ENCODE data around the gene OSBP2. TPM values are rescaled to one million over a fixed set of nuclear protein-coding genes. Genes with fewer than 3 reads are reported as not detected.
A peak's percentile ranks its signal among the peaks of the same experiment; 100 is the strongest.

The OSBP2 gene
- total and polyA plus RNA-seq, 2 of the 13 experiments (the other 11 are each of a cell fraction or from before 2014, with no cell fraction given), result 5.0 to 7.7 TPM

GRCh38 chr22:30763815-30764673, 69.4 kb downstream of the OSBP2 start (continued):
- TF ChIP-seq RAD21 (CRISPR knock-in tag; IDR thresholded peaks at IDR 0.05) (peak; percentile 81), STAT5B (CRISPR knock-in tag; IDR thresholded peaks at IDR 0.05) (no peak), SMC3 (IDR thresholded peaks at IDR 0.05; ENCODE audit: low read length) (peak; percentile 89), ZNF704 (CRISPR knock-in tag; IDR thresholded peaks at IDR 0.05; ENCODE audit: borderline replicate concordance) (no peak), CTCF (CRISPR knock-in tag; IDR thresholded peaks at IDR 0.05) (peak; percentile 82), DMTF1 (CRISPR knock-in tag; IDR thresholded peaks at IDR 0.05) (no peak), PHB2 (IDR thresholded peaks at IDR 0.05; ENCODE audit: partially characterized antibody) (no peak), RERE (CRISPR knock-in tag; IDR thresholded peaks at IDR 0.05; ENCODE audit: low read depth) (no peak), MAX (IDR thresholded peaks at IDR 0.05) (no peak), STAG1 (CRISPR knock-in tag; IDR thresholded peaks at IDR 0.05) (peak; percentile 94), MYC (CRISPR knock-in tag; IDR thresholded peaks at IDR 0.05; ENCODE audit: borderline replicate concordance) (no peak), ZNF549 (CRISPR knock-in tag; IDR thresholded peaks at IDR 0.05) (no peak), MBNL3 (CRISPR knock-in tag; conservative IDR thresholded peaks at IDR 0.05) (no peak), TOPORS (CRISPR knock-in tag; IDR thresholded peaks at IDR 0.05) (no peak), MXD1 (CRISPR knock-in tag; IDR thresholded peaks at IDR 0.05) (no peak), ARNT (IDR thresholded peaks at IDR 0.05) (no peak), ZNF263 (CRISPR knock-in tag; IDR thresholded peaks at IDR 0.05) (no peak), HNF4G (IDR thresholded peaks at IDR 0.05; ENCODE audit: borderline replicate concordance, low read depth, low read length) (no peak), HNF4G (CRISPR knock-in tag; IDR thresholded peaks at IDR 0.05; ENCODE audit: borderline replicate concordance, low read depth) (no peak)
